GM12892 (cell line): ENCODE data around the gene PRKCZ.

ENCODE experiments used
- POLR2A ChIP-seq: IDR thresholded peaks from 2 replicates; pipeline ENCODE4 v1.6.1; 2011; ENCODE audit warnings: low read depth, low read length, control low read depth
- TAF1 ChIP-seq: IDR thresholded peaks from 2 replicates; pipeline ENCODE4 v1.6.1; 2011; ENCODE audit warnings: low read depth, mild to moderate bottlenecking, control low read depth, low read length, borderline replicate concordance

DNA sequence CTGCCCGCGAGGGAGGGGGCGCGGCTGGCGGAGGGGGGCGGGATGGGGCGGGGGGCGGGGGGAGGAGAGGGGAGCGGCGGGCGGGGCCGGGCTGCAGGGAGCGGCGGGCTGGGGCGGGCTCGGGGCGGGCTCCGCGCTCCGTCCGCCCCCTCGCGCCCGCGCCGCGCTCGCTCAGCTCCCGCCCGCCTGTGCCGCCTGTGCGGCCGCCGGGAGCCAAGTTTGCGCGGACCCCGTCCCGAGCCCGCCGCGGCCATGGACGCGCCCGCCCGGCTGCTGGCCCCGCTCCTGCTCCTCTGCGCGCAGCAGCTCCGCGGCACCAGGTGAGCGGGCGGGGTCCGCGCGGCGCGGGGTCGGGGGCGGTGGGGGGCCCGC is 31.1 kb upstream of the PRKCZ start, which contains the start of gene GABRD:
- TF ChIP-seq POLR2A (no peak), TAF1 (no peak)
